KG1 (cell line): ENCODE measurements around the gene DKKL1.
"Not testable (repeated sequence)": the region's sequence is repeated elsewhere in the genome, so short reads cannot be mapped to it uniquely, and the experiment has no call there.

Source experiments
- DNase-seq: peaks from one replicate; lab custom pipeline; 2025; lab: John Stamatoyannopoulos, UW

The DKKL1 gene

DNA sequence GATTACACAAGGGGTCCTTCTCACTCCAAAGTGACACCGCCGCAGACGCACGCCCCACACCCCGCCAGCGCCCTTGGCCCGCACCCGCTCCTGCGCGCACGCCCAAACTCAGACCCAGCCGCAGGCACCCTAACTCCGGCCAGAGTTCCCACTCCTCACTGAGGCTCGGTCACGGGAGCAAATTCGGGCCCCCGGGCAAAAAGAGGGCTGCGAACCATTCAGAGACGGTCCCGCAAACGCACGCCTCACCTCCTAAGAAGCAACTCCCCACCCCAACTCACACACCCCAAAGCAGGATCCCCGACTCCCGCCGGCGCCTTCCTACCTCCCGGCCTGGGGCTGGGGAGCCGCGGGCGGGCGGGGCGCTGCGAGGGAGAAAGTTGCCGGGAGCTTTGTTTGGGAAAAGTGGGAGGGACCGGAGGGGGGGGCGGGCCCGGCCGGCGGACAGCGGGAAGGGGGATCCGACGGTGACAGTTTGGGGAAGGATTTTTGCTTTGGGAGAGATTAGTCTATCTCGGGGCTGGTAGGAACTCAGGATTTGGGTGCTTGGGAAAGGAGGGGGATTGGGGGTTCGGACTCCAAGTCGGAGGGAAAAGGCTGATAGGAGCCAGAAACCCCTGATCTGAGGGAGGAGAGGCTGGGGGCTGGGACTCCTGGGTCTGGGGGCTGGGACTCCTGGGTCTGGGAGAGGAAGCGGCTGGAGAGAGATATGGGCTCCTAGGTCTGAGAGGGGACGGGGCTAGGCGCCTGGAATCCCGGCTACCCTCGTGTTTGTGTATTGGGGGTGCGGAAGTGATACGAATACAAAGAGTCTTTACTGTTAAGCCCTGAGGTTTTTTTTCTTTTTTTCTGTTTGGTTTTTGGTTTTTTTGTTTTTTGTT lies 1.4 kb upstream of the DKKL1 start, which contains the start of gene TEAD2:
Gene TEAD2, minus strand, starts transcription at position 369 of the 881 bp plus-strand sequence. CDS start 2,341 bp downstream, outside the sequence.
- DNase-seq, result no peak

DNA sequence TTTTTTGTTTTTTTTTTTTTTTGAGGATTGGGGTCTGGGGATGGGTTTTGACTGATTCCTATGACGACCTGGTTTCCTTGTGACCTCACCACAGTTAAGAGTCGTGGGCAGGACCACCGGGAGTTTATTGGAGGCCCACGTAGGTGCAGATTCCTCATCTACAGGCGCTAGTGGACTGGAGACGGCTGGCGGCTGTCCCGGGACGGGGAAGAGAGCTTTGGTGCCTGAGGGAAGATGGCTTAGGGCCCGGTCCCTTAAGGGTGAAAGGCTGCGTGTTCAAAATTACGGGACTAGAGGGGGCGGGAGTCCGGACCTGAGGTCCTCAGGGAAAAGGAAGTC lies 779 bp upstream of the DKKL1 start:
- DNase-seq, result no peak

DNA sequence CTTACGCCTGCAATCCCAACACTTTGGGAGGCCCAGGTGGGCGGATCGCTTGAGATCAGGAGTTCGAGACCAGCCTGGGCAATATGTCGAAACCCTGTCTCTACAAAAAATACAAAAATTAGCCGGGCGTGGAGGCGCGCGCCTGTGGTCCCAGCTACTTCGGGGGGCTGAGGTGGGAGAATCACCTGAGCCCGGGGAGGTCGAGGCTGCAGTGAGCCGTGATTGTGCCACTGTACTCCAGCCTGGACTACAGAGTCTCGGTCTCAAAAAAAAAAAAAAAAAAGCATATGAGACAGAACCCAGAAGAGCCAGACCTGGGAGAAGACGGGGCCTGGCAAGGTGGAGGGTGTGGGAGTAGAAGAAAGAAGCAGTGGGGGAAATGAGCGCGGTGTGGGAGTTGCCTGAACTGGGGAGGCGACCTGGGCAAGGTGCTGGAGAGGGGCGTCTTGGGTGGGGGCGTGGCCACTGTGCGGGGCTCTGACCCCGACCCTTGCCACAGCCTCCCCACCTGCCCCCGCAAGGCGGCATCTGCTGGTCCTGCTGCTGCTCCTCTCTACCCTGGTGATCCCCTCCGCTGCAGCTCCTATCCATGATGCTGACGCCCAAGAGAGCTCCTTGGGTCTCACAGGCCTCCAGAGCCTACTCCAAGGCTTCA lies 533 bp downstream of the DKKL1 start:
- no peak for DNase-seq

DNA sequence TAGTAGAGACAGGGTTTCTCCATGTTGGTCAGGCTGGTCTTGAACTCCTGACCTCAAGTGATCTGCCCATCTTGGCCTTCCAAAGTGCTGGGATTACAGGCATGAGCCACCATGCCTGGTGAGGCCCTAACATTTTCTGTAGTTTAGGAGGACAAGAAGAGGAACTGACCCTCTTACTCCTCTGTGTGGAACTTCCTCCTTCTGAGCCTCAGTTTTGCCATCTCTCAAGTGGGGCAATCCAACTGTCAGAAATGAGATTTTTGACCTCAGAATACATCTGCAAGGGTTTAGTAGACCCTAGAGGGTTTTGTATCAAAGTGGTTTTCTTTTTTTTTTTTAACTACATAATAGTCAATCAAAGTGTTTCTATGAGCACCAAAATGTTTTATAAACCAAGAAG lies 2.4 kb downstream of the DKKL1 start:
- no peak for DNase-seq

DNA sequence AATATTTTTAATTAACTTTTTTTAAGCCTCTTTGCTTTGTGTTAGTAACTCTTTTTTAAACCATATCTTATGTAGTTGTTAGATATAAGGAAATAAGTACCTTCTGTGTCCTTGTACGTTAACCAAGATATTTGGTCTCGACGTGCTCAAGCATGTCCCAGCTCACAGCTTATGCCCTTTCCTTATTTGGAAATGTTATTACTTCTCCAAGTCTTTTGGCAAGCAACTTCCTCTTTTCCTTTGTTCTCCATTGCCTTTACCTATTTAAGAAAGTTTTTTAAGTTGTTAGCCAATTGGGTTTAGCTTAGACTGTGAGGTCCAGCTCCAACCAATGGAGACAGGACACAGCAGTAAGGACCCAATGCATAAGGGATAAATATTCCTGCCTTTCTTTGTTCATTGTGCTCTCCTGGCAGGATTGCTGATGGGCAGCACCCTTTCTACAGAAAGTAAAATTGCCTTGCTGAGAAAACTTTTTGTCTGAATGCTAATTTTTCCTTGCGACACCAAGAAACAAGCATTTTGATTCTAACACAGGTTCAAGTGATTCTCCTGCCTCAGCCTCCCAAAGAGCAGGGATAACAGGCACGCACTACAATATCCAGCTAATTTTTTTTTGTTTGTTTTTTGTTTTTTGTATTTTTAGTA lies 5.2 kb downstream of the DKKL1 start:
- DNase-seq, result no peak

DNA sequence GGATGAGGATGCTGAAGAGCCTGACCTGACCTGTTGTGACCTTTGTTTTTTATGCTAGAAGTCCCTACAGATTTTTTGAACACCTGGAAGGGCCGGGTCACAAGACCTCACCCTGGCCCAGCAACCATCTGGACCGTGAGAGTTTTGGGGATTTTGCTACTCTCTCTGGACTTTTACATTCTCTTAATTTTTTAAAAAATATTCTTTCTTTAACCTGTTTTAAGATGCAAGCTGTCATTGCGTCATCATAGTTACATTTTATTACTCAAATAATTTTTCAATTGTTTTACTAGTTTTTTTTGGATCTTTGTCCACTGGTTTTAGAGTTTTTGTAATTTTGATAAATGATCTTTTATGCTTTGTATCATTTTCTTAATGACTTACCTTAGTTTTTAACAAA lies 7.5 kb downstream of the DKKL1 start:
- no peak for DNase-seq

DNA sequence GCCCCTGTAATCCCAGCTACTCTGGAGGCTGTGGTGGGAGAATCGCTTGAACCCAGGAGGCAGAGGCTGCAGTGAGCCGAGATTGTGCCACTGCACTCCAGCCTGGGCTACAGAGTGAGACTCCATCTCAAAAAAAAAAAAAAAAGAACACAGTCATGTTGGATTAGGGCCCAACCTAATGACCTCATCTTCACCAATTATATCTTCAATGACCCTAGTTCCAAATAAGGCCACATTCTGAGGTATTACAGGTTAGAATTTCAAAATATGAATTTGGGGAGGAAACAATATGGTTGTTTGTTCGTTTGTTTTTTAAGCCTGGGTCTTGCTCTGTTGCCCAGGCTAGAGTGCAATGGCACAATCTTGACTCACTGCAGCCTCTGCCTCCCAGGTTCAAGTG lies 9.5 kb downstream of the DKKL1 start:
- DNase-seq, result not testable (repeated sequence)

DNA sequence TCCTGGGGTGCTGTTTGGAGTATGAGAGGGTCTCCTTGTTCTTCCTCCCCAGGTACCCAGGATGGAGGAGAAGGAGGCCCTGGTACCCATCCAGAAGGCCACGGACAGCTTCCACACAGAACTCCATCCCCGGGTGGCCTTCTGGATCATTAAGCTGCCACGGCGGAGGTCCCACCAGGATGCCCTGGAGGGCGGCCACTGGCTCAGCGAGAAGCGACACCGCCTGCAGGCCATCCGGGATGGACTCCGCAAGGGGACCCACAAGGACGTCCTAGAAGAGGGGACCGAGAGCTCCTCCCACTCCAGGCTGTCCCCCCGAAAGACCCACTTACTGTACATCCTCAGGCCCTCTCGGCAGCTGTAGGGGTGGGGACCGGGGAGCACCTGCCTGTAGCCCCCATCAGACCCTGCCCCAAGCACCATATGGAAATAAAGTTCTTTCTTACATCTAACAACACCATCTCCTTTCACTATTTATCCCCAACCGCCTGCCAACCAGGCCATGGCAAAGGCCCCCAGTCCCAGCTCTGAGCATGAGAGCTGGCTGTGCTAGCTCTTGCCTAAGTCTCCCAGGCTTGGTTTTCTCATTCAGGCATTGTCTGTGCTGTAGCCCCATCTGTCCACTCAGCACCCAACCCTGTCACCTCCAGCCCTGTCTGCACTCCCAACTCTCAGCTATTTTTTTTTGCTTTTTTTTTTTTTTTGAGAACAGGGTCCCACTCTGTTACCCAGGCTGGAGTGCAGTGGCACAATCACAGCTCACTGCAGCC lies 11.2 kb downstream of the DKKL1 start:
- DNase-seq, result no peak

DNA sequence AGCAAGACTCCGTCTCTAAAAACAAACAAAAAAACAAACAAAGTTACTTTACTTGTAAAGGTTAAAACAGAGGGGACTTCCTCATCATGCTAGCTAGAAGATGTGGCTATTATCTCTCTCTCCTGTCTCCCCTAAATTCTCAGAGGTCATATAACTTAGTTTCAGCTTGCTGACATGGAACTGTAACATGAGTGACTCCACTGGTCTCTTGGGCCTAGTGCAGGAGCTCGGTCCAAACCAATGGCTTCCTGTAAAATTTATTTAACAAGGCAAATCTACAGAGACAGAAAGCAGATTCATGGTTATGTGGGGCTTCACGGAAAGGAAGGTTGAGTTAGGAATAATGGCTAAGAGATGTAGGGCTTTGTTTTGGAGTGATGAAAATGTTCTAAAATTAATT lies 14.8 kb downstream of the DKKL1 start:
- no peak for DNase-seq

DNA sequence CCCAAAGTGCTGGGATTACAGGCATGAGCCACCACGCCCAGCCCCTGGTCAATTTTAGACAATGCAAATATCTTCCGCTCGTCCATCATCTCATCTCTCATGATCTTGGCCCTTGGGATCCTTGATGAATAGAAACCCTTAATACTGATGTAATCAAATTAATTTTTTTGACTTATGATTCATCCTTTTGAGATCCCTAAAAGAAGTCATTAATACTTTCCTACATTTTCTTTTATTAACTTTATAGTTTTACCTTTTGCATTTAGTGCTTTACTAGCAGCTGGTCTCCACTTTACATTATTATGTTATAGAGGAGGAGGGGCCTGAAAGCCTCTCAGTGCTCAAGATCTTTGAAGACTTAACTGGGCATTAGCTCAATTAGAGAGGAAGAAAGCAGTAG lies 16.7 kb downstream of the DKKL1 start:
- DNase-seq, result no peak

DNA sequence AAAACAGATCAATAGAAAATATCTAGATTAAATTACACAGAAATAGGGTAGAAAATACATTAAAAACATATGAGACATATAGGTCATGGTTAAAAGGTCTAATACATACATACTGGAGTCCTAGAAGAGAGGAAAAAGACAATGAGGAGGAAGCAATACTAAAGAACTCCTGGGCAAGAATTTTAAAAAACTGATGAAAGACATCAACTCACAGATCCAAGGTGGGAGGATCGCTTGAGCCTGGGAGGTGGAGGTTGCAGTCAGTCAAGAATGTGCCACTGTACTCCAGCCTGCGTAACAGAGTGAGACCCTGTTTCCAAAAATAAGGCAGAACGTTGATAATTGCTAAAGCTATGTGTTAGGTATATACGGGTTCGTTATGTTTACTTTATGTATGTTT lies 19.0 kb downstream of the DKKL1 start:
- no peak for DNase-seq

DNA sequence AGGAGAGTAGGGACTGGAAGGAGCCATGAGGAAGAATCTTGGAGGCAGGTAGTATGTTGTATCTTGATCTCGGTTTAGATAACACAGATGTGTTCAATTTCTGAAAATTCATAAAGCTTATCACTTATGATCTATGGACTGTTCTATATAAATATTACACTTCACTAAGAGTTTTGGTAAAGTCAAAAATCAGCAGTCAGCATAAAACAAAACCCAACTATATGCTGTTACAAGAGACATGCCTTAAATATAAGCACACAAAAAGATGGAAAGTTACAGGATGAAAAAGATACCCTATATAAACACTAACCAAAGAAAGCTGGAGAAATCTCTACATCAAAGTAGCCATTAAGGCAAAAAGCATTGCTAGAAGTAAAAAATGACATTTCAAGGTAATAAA lies 19.9 kb downstream of the DKKL1 start:
- no peak for DNase-seq

DNA sequence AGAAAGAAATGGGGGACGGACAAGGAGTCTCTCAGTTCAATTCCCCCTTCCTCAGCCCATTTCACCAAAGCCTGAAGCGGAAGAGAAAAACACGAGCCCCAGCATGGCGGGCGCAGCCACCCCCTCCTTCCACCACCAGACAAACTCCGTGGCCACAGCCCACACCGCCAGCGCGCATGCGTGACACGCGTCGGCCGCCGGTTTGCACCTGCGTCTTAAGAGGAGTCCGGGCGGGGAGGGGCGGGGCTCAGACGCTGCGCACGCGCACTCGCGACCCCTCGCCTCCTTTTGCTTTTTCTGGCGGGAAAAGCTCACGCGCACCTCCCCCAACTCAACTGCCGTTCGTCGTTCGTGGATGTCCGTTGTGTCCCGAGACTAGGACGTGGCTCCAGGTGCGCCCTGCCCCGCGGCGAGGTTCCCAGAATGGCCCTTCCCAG lies 24.3 kb downstream of the DKKL1 start, which contains the start of gene KASH5:
Gene KASH5, plus strand, starts transcription at position 314 of the 437 bp plus-strand sequence. CDS start 2,635 bp downstream, outside the sequence.
- DNase-seq, result no peak

DNA sequence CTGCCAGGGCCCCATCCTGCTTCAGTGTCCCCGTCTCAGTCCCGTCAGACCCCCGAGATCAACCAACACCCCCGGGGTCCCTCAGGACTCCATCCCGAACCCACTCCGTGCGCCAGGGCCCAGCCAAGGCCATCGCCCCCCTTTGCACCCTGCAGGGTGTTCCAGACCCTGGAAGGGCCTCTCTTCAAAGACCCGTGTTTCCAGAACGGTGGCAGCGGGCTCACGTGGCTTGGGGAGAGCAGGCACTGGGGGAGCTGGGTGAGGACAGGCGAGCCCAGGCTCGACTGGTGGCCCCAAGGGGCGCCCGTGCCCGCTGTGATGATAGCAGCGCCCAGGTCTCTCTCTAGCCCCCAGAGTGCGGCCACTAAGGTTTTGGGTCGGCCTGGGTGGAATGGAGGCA lies 25.7 kb downstream of the DKKL1 start:
- DNase-seq, result no peak

DNA sequence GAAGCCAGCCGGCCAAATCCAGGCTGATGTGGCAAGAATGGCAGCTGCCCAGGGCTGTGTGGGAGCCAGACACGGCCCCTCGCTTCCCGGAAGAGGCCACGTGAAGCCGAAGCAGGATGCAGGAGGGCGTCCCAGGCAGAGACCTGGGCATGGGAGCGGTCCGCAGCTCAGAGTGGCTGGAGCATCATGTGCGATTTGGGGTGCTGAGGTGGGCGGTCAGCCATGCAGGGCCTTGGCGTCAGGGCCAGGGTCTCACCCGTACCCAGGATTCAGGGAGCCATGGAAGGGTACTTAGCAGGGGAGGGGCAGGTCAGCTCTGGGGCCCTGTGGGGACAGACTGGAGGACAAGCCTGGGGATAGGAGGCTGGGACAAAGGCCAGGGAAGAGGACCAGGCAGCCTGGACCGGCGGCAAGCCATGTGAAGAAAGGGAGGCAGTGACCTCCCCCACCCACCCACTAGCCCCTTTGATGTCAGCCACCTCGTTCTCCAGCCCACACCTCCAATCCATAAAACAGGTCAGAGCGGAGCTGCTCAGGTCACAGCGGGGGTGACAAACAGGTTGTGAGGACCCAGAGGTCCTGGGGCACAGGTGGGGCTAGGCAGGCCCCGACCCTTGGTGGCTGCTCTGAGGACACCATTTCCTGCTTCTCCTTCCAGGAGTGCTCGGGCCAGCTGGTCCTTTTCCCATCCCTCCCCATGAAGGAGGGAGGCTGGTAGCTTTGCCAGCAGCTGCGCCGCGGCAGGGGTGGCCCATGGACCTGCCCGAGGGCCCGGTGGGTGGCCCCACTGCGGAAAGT lies 26.7 kb downstream of the DKKL1 start:
- no peak for DNase-seq

DNA sequence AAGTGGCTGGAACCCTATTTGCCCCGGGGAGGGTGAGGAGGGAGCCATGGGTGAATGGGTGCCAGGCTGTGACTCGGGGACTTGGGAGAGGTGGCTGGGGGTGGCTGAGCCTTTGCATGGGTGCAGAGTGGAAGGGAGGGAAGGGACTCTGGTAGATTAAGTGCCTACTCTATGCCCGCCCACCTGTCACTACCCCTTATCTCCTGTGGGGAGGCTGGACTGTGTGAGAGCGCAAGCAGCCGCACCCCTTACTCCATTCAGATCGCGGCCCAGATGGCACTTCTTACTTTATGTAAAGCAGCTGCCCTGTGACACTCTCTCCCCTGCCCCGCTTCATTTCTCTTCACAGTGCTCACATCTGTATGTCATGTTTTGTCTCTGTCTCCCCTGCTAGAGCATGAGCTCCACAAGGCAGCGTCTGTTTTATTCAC lies 27.3 kb downstream of the DKKL1 start:
- no peak for DNase-seq

DNA sequence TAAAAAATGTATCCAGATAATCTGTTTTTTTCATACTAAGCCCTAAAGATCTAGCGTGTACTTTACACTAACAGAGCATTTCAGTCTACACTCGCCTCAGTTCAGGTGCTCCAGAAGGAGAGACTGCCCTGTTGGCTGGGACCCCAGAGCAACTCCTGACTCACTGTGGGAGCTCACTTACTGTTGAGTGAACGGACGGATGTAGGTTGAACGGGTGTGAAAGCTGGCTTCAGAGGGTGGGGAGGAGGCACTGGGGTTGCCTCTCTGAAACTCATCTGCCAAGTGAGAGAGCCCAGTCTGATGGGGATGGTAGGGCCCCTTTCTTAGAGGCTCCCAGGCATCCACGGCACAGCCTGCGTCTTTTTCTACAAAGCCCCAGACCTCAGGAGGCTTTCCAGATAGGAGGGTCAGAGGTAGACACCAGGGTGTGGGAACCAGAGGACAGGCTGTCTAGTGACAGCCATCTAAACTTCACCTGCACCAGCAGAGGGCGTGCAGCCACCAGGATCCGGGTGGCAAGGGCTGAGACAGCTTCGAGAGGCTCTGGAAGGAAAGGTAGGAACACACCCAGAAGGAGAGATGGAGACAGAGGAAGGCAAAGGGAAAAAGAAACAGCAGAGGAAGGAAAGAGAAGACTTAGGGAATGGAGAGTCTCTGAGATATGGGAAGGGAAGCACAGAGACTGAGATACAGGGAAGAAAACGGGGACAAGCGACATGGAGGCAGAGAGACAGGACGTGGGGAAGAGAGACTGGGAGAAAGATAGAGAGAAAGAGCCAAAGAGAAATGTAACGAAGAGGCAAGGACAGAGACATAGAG lies 28.1 kb downstream of the DKKL1 start:
- DNase-seq, result peak; percentile 46

DNA sequence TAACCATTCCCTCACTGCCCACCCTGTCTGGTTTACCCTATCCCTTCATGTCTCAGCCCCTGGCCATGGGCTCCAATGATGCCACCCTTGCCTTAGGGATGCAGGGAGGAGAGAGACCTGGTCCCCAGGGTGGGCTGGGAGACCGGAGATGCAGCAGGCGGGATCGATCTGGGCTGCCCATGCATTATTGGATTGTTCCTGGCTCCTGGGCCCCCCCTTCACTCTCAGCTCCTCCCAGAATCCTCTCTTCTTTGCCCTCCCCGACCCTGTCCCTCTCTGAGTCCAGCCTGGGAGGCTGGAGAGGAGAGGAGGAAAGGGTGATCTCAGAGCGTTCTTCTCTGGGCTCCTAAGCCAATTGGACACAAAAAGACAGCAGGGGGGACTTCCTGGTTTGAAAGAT lies 30.2 kb downstream of the DKKL1 start:
- no peak for DNase-seq

DNA sequence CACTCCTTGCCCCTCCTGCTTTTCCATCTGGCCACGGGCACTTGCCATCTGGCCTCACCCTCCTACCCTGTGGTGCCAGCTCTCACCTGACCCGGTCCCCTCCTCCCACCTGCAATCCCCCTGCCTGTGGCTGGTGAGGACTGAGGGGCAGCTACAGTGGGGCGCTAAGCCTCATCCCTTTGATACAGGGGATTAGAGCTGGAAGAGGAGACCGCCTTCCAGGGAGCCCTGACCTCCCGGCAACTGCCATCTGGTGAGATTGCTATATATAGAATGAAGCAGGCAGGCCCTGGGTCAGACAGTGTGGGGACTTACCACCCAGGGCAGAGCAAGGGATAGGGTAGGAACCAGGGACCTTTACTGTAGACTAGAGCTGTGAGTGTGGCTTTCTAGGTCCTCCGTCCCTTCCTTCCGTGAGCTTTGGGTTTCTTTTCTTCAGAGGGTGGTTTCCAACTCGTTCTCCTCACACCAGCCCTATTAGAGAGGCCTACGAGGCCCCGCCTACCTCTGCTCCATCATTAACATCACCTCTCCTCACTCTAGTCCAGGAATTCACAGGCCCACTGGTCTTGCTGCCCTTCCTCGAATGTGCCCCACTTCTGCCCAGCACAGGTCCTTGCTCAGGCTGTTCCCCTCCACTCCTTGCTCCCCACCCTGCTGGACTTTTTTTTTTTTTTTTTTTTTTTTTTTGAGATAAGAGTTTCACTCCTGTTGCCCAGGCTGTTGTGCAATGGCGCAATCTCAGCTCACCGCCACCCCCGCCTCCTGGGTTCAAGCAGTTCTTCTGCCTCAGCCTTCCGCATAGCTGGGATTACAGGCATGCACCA lies 32.1 kb downstream of the DKKL1 start:
- no peak for DNase-seq
